Esophagus squamous epithelium (tissue), 5 donors: Measurements from ENCODE around the gene MSANTD1. TPM values are rescaled to one million over a fixed set of nuclear protein-coding genes. Genes with fewer than 3 reads are reported as not detected.

Experiments
- DNase-seq: peaks from one replicate; lab custom pipeline; 2025; lab: John Stamatoyannopoulos, UW
- H3K27ac ChIP-seq, 4 donors: fragments of 200-600 bp; sonication (generic); one replicate each; pipeline ENCODE4 v1.5.1; 2016 to 2019; ENCODE audit warnings: mild to moderate bottlenecking in 1 of 4
- H3K27me3 ChIP-seq, 4 donors: fragments of 200-600 bp; sonication (generic); 1 replicate in 3 of 4; 2 replicates in 1 of 4; pipeline versions ENCODE4 v1.5.1 to v1.6.0; 2017 to 2021; ENCODE audit warnings: antibody characterized with exemption in 1 of 4
- H3K36me3 ChIP-seq, 3 donors: fragments of 200-600 bp; sonication (generic); one replicate each; pipeline ENCODE4 v1.5.1; 2016 to 2019
- H3K4me1 ChIP-seq, 3 donors: fragments of 200-600 bp; sonication (generic); one replicate each; pipeline ENCODE4 v1.5.1; 2017 to 2019
- H3K4me3 ChIP-seq, 4 donors: fragments of 200-600 bp; sonication (generic); 1 replicate in 3 of 4; 2 replicates in 1 of 4; pipeline ENCODE4 v1.5.1; 2016 to 2019; ENCODE audit warnings: mild to moderate bottlenecking in 2 of 4, moderate library complexity in 1 of 4
- H3K9me3 ChIP-seq, 3 donors: fragments of 200-600 bp; sonication (generic); one replicate each; pipeline ENCODE4 v1.5.1; 2016 to 2019
- CTCF ChIP-seq, 6 experiments: fragments of 450-650 bp in 4 of 6; fragments of 200-600 bp in 2 of 6; sonication (generic) in 2 of 6; IDR thresholded peaks; one replicate each; pipeline ENCODE4 v1.5.1; 2016 to 2019; ENCODE audit warnings: antibody characterized with exemption in 6 of 6, mild to moderate bottlenecking in 4 of 6, moderate library complexity in 4 of 6
- POLR2A ChIP-seq, 4 donors: fragments of 450-650 bp; IDR thresholded peaks; one replicate each; pipeline ENCODE4 v1.6.1; 2017; ENCODE audit warnings: antibody characterized with exemption in 4 of 4, mild to moderate bottlenecking in 4 of 4, moderate library complexity in 3 of 4
- WGBS, 2 donors: methylation state at CpG; one replicate each; pipeline ENCODE4 v1.1.5; 2018; 5-methylcytosine and 5-hydroxymethylcytosine counted together
- intact Hi-C: fragments of 100-400 bp; cut with DNase I; formaldehyde crosslinking; loops from one replicate; pipeline ENCODE4 v1.15.0; 2022
- total RNA-seq, 4 donors: library from RNA; depleted of rRNA; stranded (reverse); fragments of >200 nt; gene quantifications; one replicate each; pipeline ENCODE4 v1.1.0, GENCODE V29; 2016
- donor health status: DM: yes; HTN: yes; CAD: no.

The MSANTD1 gene
- total RNA-seq, 4 donors from 2014 or later, result 0.15 to 0.95 (median 0.18) TPM; not detected in 1

GRCh38 chr4:3220476-3221183, 28.3 kb upstream of the MSANTD1 start:
- Histone ChIP-seq H3K4me3 (no peak overlapping the region), H3K27ac (no peak overlapping the region), H3K4me1 (no peaks in the 10 kb centered on the region), H3K9me3 (no peaks in the 10 kb centered on the region), H3K36me3 (peaks cover 26 to 99% (median 30%) of the 10 kb centered on the region in 3 donors), H3K27me3 (no peaks in the 10 kb centered on the region)
- TF ChIP-seq CTCF (IDR thresholded peaks at IDR 0.05), result no peak
- TF ChIP-seq POLR2A (IDR thresholded peaks at IDR 0.05), result no peak
- WGBS, 2 donors, result 68 to 85% methylated on average over 6 to 8 of the region's 8 CpGs
- intact Hi-C loops, result no loop called here
- no peak for DNase-seq

GRCh38 chr4:3221184-3221494, 27.8 kb upstream of the MSANTD1 start:
- WGBS, 2 donors, result 84 to 90% methylated on average over 8 of the region's 8 CpGs
- Histone ChIP-seq H3K9me3 (no peaks in the 10 kb centered on the region), H3K4me1 (peaks cover 0 to under 1% (median 0%) of the 10 kb centered on the region in 3 donors), H3K36me3 (peaks cover 26 to 99% (median 30%) of the 10 kb centered on the region in 3 donors), H3K4me3 (no peak overlapping the region), H3K27me3 (no peaks in the 10 kb centered on the region), H3K27ac (no peak overlapping the region)
- intact Hi-C loops, result no loop called here
- DNase-seq, result no peak
- TF ChIP-seq CTCF (IDR thresholded peaks at IDR 0.05) (no peak), POLR2A (IDR thresholded peaks at IDR 0.05) (no peak)

GRCh38 chr4:3221996-3222395, 27.0 kb upstream of the MSANTD1 start:
- Histone ChIP-seq H3K36me3 (peaks cover 26 to 99% (median 30%) of the 10 kb centered on the region in 3 donors), H3K4me1 (peaks cover 0 to 6% (median 0%) of the 10 kb centered on the region in 3 donors), H3K27me3 (no peaks in the 10 kb centered on the region), H3K9me3 (no peaks in the 10 kb centered on the region), H3K4me3 (no peak overlapping the region), H3K27ac (no peak overlapping the region)
- intact Hi-C loops, result no loop called here
- TF ChIP-seq CTCF (IDR thresholded peaks at IDR 0.05) (no peak), POLR2A (IDR thresholded peaks at IDR 0.05) (no peak)
- WGBS, 2 donors, result 80 to 100% methylated on average over 1 of the region's 12 CpGs
- no peak for DNase-seq

- H3K9me3 ChIP-seq, result no peaks in the 10 kb centered on the region
- TF ChIP-seq CTCF (IDR thresholded peaks at IDR 0.05) (no peak), POLR2A (IDR thresholded peaks at IDR 0.05) (no peak)
- intact Hi-C loops, result no loop called here
- WGBS, 2 donors, result 90 to 100% methylated on average over 1 to 2 of the region's 11 CpGs
- H3K27ac ChIP-seq, result no peak overlapping the region
- H3K36me3 ChIP-seq, result peaks cover 14 to 95% (median 30%) of the 10 kb centered on the region in 3 donors
- H3K4me3 ChIP-seq, result no peak overlapping the region
- DNase-seq, result no peak
- peaks cover 0 to 6% (median 0%) of the 10 kb centered on the region in 3 donors for H3K4me1 ChIP-seq
- H3K27me3 ChIP-seq, result no peaks in the 10 kb centered on the region
These were observed 25.6 kb upstream of the MSANTD1 start for GRCh38 chr4:3223346-3223745.

- Histone ChIP-seq H3K27ac (no peak overlapping the region), H3K27me3 (no peaks in the 10 kb centered on the region), H3K4me1 (peaks cover 0 to 6% (median 0%) of the 10 kb centered on the region in 3 donors), H3K9me3 (no peaks in the 10 kb centered on the region), H3K36me3 (peaks cover 20 to 95% (median 34%) of the 10 kb centered on the region in 3 donors), H3K4me3 (no peak overlapping the region)
- TF ChIP-seq POLR2A (IDR thresholded peaks at IDR 0.05) (no peak), CTCF (IDR thresholded peaks at IDR 0.05) (no peak)
- intact Hi-C loops, result no loop called here
- DNase-seq, result no peak
- WGBS, 2 donors, result 69 to 86% methylated on average over 10 to 11 of the region's 13 CpGs
These were observed 24.8 kb upstream of the MSANTD1 start for GRCh38 chr4:3223956-3224748.
